COLO829 (cell line): Measurements from ENCODE around the gene UPF3A.
"Not testable (repeated sequence)": the region's sequence is repeated elsewhere in the genome, so short reads cannot be mapped to it uniquely, and the experiment has no call there.

ENCODE experiments used
- DNase-seq: peaks from one replicate; pipeline ENCODE4 v3.0.0; 2012; ENCODE audit warnings: low spot score

The UPF3A gene

DNA sequence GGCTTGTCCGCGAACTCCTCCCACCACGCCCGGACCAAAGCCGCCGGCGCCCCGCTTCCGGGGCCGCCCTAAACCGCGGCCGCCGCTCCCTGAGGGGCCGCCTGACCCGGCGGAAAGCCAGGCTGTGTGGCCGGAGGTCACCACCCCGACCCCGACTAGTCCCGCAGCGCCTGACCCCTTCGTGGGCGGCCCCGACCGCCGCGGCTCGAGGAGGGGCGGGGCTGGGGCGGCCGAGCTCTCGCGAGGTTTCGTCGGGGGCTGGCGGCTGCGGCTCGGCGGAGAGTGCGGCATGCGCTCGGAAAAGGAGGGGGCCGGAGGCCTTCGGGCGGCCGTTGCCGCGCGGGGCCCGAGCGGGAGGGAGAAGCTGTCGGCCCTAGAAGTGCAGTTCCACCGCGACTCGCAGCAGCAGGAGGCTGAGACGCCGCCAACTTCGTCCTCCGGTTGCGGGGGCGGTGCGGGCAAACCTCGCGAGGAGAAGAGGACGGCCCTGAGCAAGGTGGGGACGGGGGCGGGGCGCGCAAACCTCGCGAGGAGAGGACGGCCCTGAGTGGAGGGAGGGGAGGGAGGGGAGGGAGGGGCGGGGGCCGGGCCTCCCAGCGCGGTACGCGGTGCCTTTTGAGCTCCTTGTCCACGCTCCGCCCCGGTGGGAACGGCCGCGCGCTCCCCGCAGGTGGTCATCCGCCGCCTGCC is at the start of gene UPF3A:
Gene UPF3A (plus strand): TSS at position 251 of the 690 bp plus-strand sequence. CDS start 39 bp downstream, at position 290.
- peak; percentile 83 for DNase-seq

- no peak for DNase-seq
These were observed 49.5 kb upstream of the UPF3A start for GRCh38 chr13:114231886-114232285.

GRCh38 chr13:114234266-114234644 is 47.1 kb upstream of the UPF3A start:
- DNase-seq, result no peak

GRCh38 chr13:114234645-114235421 is 46.6 kb upstream of the UPF3A start, which contains the start of gene CDC16:
CDC16 (plus strand) TSS chr13:114234897; CDS start chr13:114235085, 188 bp downstream.
- DNase-seq, result peak; percentile 94

- no peak for DNase-seq
These were observed 45.7 kb upstream of the UPF3A start for GRCh38 chr13:114235697-114236096.

DNA sequence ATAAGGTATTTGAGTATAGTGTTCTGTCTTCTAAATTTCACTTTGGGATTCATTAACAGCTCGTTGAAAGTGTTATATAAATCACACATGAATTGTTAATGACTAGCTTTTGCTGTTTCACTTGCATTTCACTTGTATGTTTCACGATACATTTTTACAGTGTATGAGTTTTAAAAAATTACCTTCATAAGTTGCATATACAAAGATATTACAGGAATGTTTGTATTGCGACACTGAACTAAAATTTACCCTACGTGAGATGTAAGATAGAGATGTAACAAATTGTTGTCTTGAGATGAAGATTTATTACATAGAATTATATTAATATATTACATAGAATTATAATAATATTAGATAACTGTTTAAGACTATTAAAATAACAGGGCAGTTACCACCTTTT is 45.2 kb upstream of the UPF3A start:
- no peak for DNase-seq

- DNase-seq, result peak; percentile 23
These were observed 43.8 kb upstream of the UPF3A start for GRCh38 chr13:114237415-114238112.

GRCh38 chr13:114241918-114242317 is 39.5 kb upstream of the UPF3A start:
- no peak for DNase-seq

DNA sequence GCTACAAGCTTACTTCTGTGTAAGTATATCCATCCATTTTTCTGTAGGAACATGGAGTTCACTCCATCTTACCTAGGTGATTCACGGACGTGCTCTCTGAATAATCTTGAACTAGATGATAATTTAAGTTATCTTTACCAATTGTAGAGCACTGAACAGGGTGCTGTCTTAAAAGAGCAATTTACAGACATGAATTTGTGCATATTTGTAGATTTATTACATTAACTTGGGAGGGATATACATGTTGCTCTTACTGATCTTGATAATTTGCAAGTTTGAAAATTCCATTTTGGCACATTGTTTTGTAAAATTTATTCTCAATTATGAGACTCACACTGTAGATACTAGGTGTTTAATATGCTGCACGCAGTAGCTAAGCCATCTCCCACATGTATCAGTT is 37.4 kb upstream of the UPF3A start:
- DNase-seq, result no peak

- DNase-seq, result no peak
These were observed 36.8 kb upstream of the UPF3A start for GRCh38 chr13:114244637-114245036.

- no peak for DNase-seq
These were observed 33.4 kb upstream of the UPF3A start for GRCh38 chr13:114248011-114248410.

DNA sequence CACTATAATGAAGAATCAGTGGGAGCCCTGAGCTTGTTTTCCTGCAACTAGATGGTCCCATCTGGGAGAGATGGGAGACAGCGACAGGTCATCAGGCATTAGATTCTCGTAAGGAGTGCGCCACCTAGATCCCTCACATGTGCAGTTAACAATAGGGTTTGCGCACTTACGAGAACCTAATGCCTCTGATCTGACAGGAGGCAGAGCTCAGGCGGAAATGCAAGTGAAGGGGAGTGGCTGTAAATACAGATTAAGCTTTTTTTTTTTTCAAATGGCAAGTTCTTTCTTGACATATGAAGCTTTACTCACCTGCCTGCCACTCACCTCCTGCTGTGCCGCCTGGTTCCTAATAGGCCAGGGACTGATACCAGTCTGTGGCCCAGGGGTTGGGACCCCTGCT is 32.3 kb upstream of the UPF3A start:
- no peak for DNase-seq

DNA sequence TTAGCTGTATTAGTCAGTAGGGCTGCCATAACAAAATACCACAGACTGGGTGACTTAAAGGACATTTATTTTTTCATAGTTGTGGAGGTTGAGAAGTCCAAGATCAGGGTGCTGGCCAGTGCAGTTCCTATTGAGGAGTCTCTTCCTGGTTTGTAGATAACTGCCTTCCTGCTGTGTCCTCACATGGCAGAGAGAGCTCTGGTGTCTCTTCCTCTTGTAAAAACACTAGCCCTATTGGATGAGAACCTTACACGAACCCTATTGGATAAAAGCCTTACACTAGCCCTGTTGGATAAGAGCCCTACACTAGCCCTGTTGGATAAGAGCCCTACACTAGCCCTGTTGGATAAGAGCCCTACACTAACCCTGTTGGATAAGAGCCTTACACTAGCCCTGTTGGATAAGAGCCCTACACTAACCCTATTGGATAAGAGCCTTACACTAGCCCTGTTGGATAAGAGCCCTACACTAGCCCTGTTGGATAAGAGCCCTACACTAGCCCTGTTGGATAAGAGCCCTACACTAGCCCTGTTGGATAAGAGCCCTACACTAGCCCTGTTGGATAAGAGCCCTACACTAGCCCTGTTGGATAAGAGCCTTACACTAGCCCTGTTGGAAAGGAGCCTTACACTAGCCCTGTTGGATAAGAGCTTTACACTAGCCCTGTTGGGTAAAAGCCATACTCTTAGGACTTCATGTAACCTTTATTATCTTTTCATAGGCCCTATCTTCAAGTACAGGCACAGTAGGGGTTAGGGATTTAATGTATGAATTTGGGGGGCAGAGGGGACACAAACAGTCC is 29.6 kb upstream of the UPF3A start:
- DNase-seq, result not testable (repeated sequence)

DNA sequence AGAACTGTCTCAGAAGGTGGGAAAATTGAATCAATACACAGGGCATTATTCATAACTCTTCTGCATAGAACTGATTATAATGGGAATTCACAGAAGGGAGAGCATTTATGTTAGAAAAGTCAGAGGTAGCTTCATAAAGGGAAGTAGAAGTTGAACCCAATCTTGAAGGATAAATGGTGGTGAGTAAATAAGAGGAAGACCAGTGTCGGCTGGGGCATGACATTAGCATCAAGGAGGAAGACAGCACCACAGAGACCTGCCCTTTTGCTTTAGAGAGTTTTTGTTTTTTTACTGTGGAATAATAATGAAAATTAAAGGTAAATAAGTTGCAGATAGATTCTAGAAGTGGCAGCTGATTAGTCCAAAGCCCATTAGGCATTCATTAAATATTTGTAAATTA is 24.9 kb upstream of the UPF3A start:
- DNase-seq, result no peak

GRCh38 chr13:114257014-114257413 is 24.4 kb upstream of the UPF3A start:
- no peak for DNase-seq

GRCh38 chr13:114258589-114258988 is 22.8 kb upstream of the UPF3A start:
- no peak for DNase-seq

- DNase-seq, result no peak
These were observed 22.0 kb upstream of the UPF3A start for GRCh38 chr13:114259374-114259773.

- no peak for DNase-seq
These were observed 21.4 kb upstream of the UPF3A start for GRCh38 chr13:114259974-114260373.

DNA sequence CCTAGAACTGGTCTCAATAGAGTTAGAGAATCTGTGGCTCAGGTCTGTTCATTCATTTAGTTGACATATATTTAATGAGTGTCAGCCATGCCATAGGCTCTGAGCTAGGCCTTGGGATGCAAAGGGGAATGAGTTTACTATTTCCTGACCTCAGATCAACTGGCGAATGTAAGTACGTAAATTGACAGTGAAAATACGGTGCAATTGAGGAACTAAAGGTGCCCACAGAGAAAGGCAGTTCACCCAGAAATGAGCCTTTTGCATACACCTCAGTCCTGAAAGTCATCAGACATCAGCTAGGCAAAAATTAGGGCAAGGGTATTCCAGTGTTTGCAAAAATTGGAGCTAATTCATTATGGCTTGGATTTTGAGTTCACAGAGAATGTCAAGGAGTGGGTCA is 20.6 kb upstream of the UPF3A start:
- DNase-seq, result no peak

DNA sequence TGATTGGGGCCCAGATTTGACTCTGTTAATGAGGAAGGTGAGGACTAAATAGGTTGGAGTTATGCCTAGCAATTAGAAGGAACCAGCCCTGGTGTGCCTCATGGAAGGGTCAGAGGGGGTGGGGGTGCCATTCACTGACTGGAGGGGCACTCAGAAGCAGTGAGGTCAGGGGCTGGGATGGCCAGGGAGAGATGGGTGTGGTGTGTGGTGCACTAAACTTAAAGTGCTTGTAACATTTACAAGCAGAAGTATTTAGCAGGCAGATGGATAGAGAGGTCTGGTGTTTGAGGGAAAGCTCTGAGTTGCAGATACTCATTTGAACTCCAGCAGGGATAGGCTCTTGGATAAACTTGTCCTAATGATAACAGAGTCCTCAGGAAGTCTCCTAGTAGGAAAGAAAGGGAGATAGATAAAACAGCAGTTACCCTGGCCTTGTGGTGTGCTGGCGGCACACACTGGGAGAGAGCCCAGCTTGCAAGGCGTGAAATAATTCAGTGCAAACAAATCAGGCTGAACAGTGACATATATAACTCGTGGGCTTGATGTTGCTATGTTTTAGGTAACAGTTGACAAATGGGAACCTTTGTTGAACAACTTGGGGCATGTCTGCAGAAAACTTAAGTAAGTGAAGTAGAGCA is 20.0 kb upstream of the UPF3A start:
- DNase-seq, result no peak

GRCh38 chr13:114263578-114263977 is 17.8 kb upstream of the UPF3A start:
- no peak for DNase-seq

GRCh38 chr13:114264313-114264712 is 17.1 kb upstream of the UPF3A start:
- DNase-seq, result not testable (repeated sequence)
